HUES6 (cell line): ENCODE results near the gene GLT8D2.
"Not testable (repeated sequence)": the region's sequence is repeated elsewhere in the genome, so short reads cannot be mapped to it uniquely, and the experiment has no call there.

Source experiments
- H3K27ac ChIP-seq: 2 replicates; pipeline ENCODE4 v1.7.0; 2013; ENCODE audit warnings: low read depth, mild to moderate bottlenecking, low read length, inconsistent platforms
- H3K27me3 ChIP-seq: 2 replicates; pipeline ENCODE4 v1.6.1; 2013; ENCODE audit warnings: low read length; ENCODE audit not compliant: control insufficient read depth, insufficient read depth
- H3K36me3 ChIP-seq: 2 replicates; pipeline ENCODE4 v1.6.1; 2013; ENCODE audit warnings: low read length; ENCODE audit not compliant: control insufficient read depth, insufficient read depth
- H3K4me1 ChIP-seq: 2 replicates; pipeline ENCODE4 v1.6.1; 2013; ENCODE audit warnings: low read length; ENCODE audit not compliant: control insufficient read depth, insufficient read depth
- H3K4me3 ChIP-seq: 2 replicates; pipeline ENCODE4 v1.5.1; 2013; ENCODE audit warnings: low read depth, low read length
- H3K9ac ChIP-seq: one replicate; pipeline ENCODE4 v1.6.1; 2013; ENCODE audit warnings: mild to moderate bottlenecking, low read length
- H3K9me3 ChIP-seq: 2 replicates; pipeline ENCODE4 v1.6.1; 2013; ENCODE audit warnings: low read depth, low read length; ENCODE audit not compliant: control insufficient read depth, insufficient read depth

The GLT8D2 gene

GRCh38 chr12:104050436-104050835, 449 bp upstream of the GLT8D2 start:
- Histone ChIP-seq H3K27me3 (peaks cover 22% of the 10 kb centered on the region), H3K4me3 (peak overlapping the region; percentile 70), H3K9ac (no peak overlapping the region), H3K36me3 (no peaks in the 10 kb centered on the region), H3K4me1 (peaks cover 14% of the 10 kb centered on the region), H3K27ac (no peak overlapping the region), H3K9me3 (no peaks in the 10 kb centered on the region)

DNA sequence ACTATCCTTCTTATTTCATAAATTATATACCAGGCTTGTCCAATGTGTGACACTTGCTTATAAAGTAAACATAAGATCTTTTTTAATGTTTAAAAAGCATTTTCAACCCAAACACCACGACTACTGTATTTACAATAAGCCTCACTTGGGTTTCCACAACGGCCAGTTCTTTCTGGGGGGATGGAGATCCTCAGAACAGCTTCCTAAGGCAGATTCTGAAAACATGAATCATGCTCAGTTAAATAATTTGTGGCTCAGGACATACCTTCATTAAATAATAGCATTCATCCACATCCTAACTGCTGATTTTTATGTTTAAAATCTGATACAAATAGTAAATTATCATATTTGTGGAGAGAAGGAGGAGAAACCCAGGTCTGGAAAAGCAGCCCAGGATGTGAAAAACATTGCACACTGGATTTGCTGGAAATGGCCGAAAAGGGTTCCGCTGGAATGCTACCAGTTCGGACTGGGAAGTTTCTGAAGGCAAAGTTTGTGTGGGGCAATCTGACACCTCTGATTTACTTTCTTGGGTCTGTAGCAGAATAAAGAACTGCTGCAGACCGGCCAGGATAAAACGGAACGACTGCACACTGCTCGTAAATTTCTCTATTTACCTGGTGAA, 597 bp downstream of the GLT8D2 start:
- Histone ChIP-seq H3K4me3 (peak overlapping the region; percentile 70), H3K27me3 (peaks cover 22% of the 10 kb centered on the region), H3K4me1 (peaks cover 4% of the 10 kb centered on the region; the same call in 1 of the 2 replicates), H3K9ac (peak overlapping the region; percentile 9), H3K9me3 (no peaks in the 10 kb centered on the region), H3K36me3 (no peaks in the 10 kb centered on the region), H3K27ac (no peak overlapping the region)

- Histone ChIP-seq H3K27ac (no peak overlapping the region), H3K36me3 (no peaks in the 10 kb centered on the region), H3K27me3 (peaks cover 22% of the 10 kb centered on the region), H3K4me3 (no peak overlapping the region), H3K9me3 (no peaks in the 10 kb centered on the region), H3K4me1 (peaks cover 4% of the 10 kb centered on the region; the same call in 1 of the 2 replicates), H3K9ac (no peak overlapping the region)
These were observed 1.2 kb downstream of the GLT8D2 start for GRCh38 chr12:104048811-104049210.

GRCh38 chr12:104048162-104048561, 1.8 kb downstream of the GLT8D2 start:
- no peak overlapping the region for H3K4me3 ChIP-seq
- no peak overlapping the region for H3K9ac ChIP-seq
- H3K27ac ChIP-seq, result no peak overlapping the region
- H3K36me3 ChIP-seq, result no peaks in the 10 kb centered on the region
- H3K4me1 ChIP-seq, result peaks cover 4% of the 10 kb centered on the region; the same call in 1 of the 2 replicates
- H3K27me3 ChIP-seq, result peaks cover 22% of the 10 kb centered on the region
- H3K9me3 ChIP-seq, result no peaks in the 10 kb centered on the region

DNA sequence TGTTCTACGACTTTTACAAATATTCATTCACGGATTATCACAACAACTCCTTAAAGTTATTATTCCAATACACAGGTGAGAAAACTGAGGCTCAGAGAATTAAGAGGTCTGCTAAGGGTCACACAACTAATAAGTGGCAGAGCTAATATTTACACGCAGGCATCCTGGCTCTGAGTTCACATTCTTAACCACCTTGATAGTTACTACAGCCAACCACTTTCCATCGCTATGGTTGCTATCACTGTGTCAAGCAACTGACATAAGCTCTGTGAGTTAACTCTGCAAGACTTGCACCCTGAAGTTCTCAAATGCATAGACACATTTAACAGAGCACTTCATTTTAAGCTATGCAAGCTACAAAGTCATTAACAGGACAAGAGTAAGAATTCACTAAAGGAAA, 3.7 kb downstream of the GLT8D2 start:
- no peak overlapping the region for H3K9ac ChIP-seq
- peaks cover 4% of the 10 kb centered on the region; the same call in 1 of the 2 replicates for H3K4me1 ChIP-seq
- no peaks in the 10 kb centered on the region for H3K9me3 ChIP-seq
- peaks cover 22% of the 10 kb centered on the region for H3K27me3 ChIP-seq
- H3K36me3 ChIP-seq, result no peaks in the 10 kb centered on the region
- H3K27ac ChIP-seq, result no peak overlapping the region
- H3K4me3 ChIP-seq, result no peak overlapping the region

DNA sequence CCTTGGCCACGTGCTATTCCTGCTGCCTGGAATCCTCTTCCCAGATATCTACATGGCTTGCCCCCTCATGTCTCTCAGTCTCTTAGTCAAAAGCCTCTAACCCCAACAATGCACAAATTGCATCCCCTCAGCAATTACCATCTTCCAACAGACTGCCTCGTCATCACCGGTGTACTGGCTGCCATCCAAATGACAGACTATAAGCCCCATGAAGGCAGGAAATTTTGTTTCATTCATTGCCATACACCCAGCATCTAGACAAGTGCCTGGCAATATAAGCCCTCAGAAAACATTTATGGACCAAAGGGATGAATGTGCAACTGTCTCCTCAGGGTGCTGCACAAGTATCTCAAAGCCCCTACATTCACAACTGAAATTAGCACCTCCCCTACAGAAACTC, 5.8 kb downstream of the GLT8D2 start:
- no peaks in the 10 kb centered on the region for H3K36me3 ChIP-seq

GRCh38 chr12:104042580-104042979, 7.4 kb downstream of the GLT8D2 start:
- H3K4me3 ChIP-seq, result no peak overlapping the region
- no peaks in the 10 kb centered on the region for H3K9me3 ChIP-seq
- no peaks in the 10 kb centered on the region for H3K4me1 ChIP-seq
- H3K36me3 ChIP-seq, result no peaks in the 10 kb centered on the region
- H3K9ac ChIP-seq, result no peak overlapping the region
- no peaks in the 10 kb centered on the region for H3K27me3 ChIP-seq
- no peak overlapping the region for H3K27ac ChIP-seq

More for the DNA sequence above, 5.8 kb downstream of the GLT8D2 start:
- Histone ChIP-seq H3K4me3 (no peak overlapping the region), H3K27me3 (peaks cover 8% of the 10 kb centered on the region), H3K4me1 (no peaks in the 10 kb centered on the region), H3K9me3 (no peaks in the 10 kb centered on the region), H3K9ac (no peak overlapping the region), H3K27ac (no peak overlapping the region)

- H3K4me1 ChIP-seq, H3K4me3 ChIP-seq, H3K36me3 ChIP-seq, H3K9me3 ChIP-seq, H3K27ac ChIP-seq, H3K27me3 ChIP-seq, H3K9ac ChIP-seq: not testable (repeated sequence)
These were observed 10.2 kb downstream of the GLT8D2 start for GRCh38 chr12:104039769-104040168.

GRCh38 chr12:104036143-104036542, 13.8 kb downstream of the GLT8D2 start:
- not testable (repeated sequence) for H3K27ac ChIP-seq, H3K27me3 ChIP-seq, H3K9ac ChIP-seq, H3K4me1 ChIP-seq, H3K36me3 ChIP-seq, H3K9me3 ChIP-seq, H3K4me3 ChIP-seq

GRCh38 chr12:104030596-104030995, 19.4 kb downstream of the GLT8D2 start:
- H3K9me3 ChIP-seq, H3K4me1 ChIP-seq, H3K36me3 ChIP-seq, H3K9ac ChIP-seq, H3K27me3 ChIP-seq, H3K4me3 ChIP-seq, H3K27ac ChIP-seq: not testable (repeated sequence)

DNA sequence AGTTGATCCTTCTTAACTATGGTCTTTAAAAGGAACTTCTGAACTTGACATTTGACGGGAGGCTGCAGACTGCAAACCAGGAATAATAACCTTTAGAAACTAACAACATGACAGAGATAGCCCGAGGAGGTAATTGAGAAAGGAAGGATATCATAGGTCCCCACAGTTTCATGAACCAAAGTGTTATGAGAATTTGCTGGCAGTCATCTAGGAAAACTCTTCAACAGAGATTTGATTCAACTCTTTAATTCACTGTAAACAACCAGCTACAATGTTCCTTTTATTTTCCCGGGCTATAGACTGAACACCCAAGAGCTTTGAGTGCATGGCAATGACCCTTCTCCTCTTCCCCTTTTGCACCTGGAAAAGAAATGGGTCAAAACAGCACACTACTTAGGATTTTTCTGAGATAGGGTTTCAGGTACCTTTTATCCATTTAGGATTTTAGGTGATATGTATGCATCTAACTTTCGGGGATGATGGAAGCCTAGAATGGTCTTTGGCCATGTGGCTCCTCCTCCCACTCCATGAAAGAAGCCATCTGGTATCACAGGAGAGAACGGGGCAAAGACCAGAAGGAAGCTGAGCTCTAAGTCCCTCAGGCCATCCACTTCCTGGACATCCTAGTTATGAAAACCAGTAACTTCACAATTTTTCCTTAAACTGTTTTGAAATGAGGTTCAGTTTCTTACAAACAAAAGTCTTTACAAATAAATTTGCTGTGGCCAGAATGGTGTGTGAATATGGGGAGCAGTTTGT, 23.0 kb downstream of the GLT8D2 start:
- H3K36me3 ChIP-seq, result no peaks in the 10 kb centered on the region
- H3K27me3 ChIP-seq, result no peaks in the 10 kb centered on the region
- peaks cover 11% of the 10 kb centered on the region for H3K9me3 ChIP-seq
- no peak overlapping the region for H3K9ac ChIP-seq
- H3K4me1 ChIP-seq, result no peaks in the 10 kb centered on the region
- H3K4me3 ChIP-seq, result no peak overlapping the region
- H3K27ac ChIP-seq, result no peak overlapping the region
